ENCODE data around the gene SMIM11.

The SMIM11 gene

DNA sequence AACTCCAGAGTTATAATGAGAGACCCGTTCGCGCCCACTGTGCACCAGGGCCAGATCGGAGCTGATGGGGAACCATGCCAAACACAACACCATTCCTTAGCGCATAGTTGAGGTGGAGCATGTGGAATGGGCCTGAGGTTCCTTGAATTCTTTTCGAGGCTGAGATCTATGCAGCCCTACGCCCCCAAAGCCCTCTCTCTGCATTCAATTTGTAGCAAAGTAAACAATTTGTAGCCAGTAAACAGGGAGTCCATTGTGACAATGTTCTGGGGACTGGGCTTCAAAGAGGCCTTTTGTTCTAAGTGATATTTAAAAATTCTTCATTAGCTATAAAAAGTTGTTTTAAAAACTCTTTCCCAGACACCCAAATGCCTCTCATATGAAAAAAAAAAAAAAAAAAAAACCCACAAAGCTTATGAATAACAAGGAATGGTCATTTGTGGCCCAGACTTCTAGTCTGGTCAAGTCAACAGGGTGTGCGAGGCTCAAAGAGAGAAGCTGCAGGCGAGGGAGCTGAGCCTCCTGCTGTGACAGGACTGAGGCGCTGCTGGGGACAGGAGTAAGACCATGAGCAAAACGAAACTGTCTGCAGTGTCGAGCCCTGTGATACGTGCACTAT is 42.1 kb upstream of the SMIM11 start:
- Histone ChIP-seq H3K27ac (ENCODE audit: low read depth, low read length) (no peak overlapping the region), H3K36me3 (ENCODE audit: control insufficient read depth, low read length) (no peaks in the 10 kb centered on the region), H3K4me1 (ENCODE audit: control insufficient read depth, low read length) (no peaks in the 10 kb centered on the region), H3K4me2 (ENCODE audit: low read length) (no peak overlapping the region), H3F3A (ENCODE audit: control insufficient read depth, insufficient read depth) (no peaks in the 10 kb centered on the region), H3K9me3 (ENCODE audit: control insufficient read depth, insufficient read depth, low read length) (no peaks in the 10 kb centered on the region), H3K4me3 (ENCODE audit: low read length) (no peak overlapping the region), H4K20me1 (ENCODE audit: control insufficient read depth, insufficient read depth, low read depth, low read length) (no peaks in the 10 kb centered on the region), H3K27me3 (ENCODE audit: control insufficient read depth, low read length) (no peaks in the 10 kb centered on the region), H3K79me2 (ENCODE audit: control insufficient read depth, low read length) (no peaks in the 10 kb centered on the region), H3K9me2 (replicated peaks; ENCODE audit: control insufficient read depth, low read length) (no peaks in the 10 kb centered on the region)
- TF ChIP-seq EZH2phosphoT487 (IDR thresholded peaks at IDR 0.05; ENCODE audit: borderline replicate concordance, low read length) (no peak), CTCF (IDR thresholded peaks at IDR 0.05; ENCODE audit: low read depth, low read length, poor library complexity, severe bottlenecking) (no peak)

GRCh38 chr21:34335316-34335715 is 40.0 kb upstream of the SMIM11 start:
- no peaks in the 10 kb centered on the region for H4K20me1 ChIP-seq (ENCODE audit: control insufficient read depth, insufficient read depth, low read depth, low read length)
- no peaks in the 10 kb centered on the region for H3K9me3 ChIP-seq (ENCODE audit: control insufficient read depth, insufficient read depth, low read length)
- H3K27me3 ChIP-seq (ENCODE audit: control insufficient read depth, low read length): no peaks in the 10 kb centered on the region
- H3K9me2 ChIP-seq (replicated peaks; ENCODE audit: control insufficient read depth, low read length): no peaks in the 10 kb centered on the region
- H3K27ac ChIP-seq (ENCODE audit: low read depth, low read length): no peak overlapping the region
- no peaks in the 10 kb centered on the region for H3K79me2 ChIP-seq (ENCODE audit: control insufficient read depth, low read length)
- H3K4me1 ChIP-seq (ENCODE audit: control insufficient read depth, low read length): no peaks in the 10 kb centered on the region
- H3F3A ChIP-seq (ENCODE audit: control insufficient read depth, insufficient read depth): no peaks in the 10 kb centered on the region
- no peak for TF ChIP-seq CTCF (IDR thresholded peaks at IDR 0.05; ENCODE audit: low read depth, low read length, poor library complexity, severe bottlenecking)
- no peak for TF ChIP-seq EZH2phosphoT487 (IDR thresholded peaks at IDR 0.05; ENCODE audit: borderline replicate concordance, low read length)
- no peak overlapping the region for H3K4me3 ChIP-seq (ENCODE audit: low read length)
- H3K4me2 ChIP-seq (ENCODE audit: low read length): no peak overlapping the region
- no peaks in the 10 kb centered on the region for H3K36me3 ChIP-seq (ENCODE audit: control insufficient read depth, low read length)

DNA sequence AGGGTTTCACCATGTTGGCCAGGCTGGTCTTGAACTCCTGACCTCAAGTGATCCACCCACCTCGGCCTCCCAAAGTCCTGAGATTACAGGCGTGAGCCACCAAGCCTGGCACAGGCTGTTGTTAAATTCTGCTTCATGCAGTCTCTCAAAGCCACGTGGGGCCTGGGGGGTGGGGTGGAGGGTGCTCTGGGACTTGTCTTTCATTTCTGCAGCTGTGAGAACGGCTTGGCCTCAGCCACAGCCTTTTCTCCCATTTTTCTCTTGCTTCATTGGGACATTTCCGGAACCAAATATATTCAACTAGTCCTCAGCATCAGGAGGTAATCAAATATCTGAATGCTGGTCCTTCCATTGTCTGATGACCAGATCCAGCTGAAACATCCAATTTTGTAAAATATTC is 39.1 kb upstream of the SMIM11 start:
- H3K9me3 ChIP-seq (ENCODE audit: control insufficient read depth, insufficient read depth, low read length): no peaks in the 10 kb centered on the region
- no peaks in the 10 kb centered on the region for H3K9me2 ChIP-seq (replicated peaks; ENCODE audit: control insufficient read depth, low read length)
- no peak overlapping the region for H3K4me3 ChIP-seq (ENCODE audit: low read length)
- H3K27ac ChIP-seq (ENCODE audit: low read depth, low read length): no peak overlapping the region
- H3K4me1 ChIP-seq (ENCODE audit: control insufficient read depth, low read length): no peaks in the 10 kb centered on the region
- H3K36me3 ChIP-seq (ENCODE audit: control insufficient read depth, low read length): no peaks in the 10 kb centered on the region
- no peak for TF ChIP-seq CTCF (IDR thresholded peaks at IDR 0.05; ENCODE audit: low read depth, low read length, poor library complexity, severe bottlenecking)
- no peak for TF ChIP-seq EZH2phosphoT487 (IDR thresholded peaks at IDR 0.05; ENCODE audit: borderline replicate concordance, low read length)
- H4K20me1 ChIP-seq (ENCODE audit: control insufficient read depth, insufficient read depth, low read depth, low read length): no peaks in the 10 kb centered on the region
- H3F3A ChIP-seq (ENCODE audit: control insufficient read depth, insufficient read depth): no peaks in the 10 kb centered on the region
- H3K79me2 ChIP-seq (ENCODE audit: control insufficient read depth, low read length): no peaks in the 10 kb centered on the region
- H3K27me3 ChIP-seq (ENCODE audit: control insufficient read depth, low read length): no peaks in the 10 kb centered on the region
- no peak overlapping the region for H3K4me2 ChIP-seq (ENCODE audit: low read length)

All from DOHH2 (cell line).